Transverse colon (tissue), 3 donors: ENCODE measurements around the gene HIPK2.

Experiments
- EP300 ChIP-seq: sonication (generic); formaldehyde crosslinking; IDR thresholded peaks from one replicate; pipeline ENCODE4 v1.6.1; 2017; ENCODE audit warnings: antibody characterized with exemption, low read depth
- TF ChIP-seq, protein P1 (sequence below), 5 experiments: fragments of 200-600 bp in 3 of 5; fragments of 450-650 bp in 2 of 5; sonication (generic) in 3 of 5; IDR thresholded peaks; 1 replicate in 2 of 5; 2 replicates in 3 of 5; pipeline ENCODE4 v1.5.1; 2016 to 2017; ENCODE audit warnings: antibody characterized with exemption in 5 of 5, inconsistent platforms in 3 of 5, mild to moderate bottlenecking in 2 of 5, moderate library complexity in 1 of 5

DNA sequence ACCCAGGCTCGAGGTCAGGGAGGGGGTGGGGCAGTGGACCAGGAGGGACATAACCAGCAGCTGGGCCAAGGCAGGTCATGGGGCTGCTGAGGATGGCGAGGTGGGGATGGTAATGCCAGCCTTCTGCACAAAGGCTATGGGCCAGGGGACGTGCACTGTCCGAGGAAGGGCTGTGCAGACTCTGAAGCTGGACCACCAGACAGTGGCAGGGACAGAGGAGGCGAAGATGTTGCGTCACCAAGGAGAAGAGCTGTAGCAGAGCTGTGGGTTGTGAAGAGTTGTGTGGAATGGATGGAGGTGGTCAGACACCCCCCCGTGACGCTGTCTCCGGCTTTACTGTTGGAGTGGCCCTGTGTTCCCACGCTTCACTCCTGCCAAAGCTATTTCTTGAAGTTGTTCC lies 252.6 kb downstream of the HIPK2 start:
- no peak for TF ChIP-seq EP300
- TF ChIP-seq, protein P1, sequence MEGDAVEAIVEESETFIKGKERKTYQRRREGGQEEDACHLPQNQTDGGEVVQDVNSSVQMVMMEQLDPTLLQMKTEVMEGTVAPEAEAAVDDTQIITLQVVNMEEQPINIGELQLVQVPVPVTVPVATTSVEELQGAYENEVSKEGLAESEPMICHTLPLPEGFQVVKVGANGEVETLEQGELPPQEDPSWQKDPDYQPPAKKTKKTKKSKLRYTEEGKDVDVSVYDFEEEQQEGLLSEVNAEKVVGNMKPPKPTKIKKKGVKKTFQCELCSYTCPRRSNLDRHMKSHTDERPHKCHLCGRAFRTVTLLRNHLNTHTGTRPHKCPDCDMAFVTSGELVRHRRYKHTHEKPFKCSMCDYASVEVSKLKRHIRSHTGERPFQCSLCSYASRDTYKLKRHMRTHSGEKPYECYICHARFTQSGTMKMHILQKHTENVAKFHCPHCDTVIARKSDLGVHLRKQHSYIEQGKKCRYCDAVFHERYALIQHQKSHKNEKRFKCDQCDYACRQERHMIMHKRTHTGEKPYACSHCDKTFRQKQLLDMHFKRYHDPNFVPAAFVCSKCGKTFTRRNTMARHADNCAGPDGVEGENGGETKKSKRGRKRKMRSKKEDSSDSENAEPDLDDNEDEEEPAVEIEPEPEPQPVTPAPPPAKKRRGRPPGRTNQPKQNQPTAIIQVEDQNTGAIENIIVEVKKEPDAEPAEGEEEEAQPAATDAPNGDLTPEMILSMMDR (IDR thresholded peaks at IDR 0.05), result no peak
